ENCODE data around the gene PDS5A.
"Not testable (repeated sequence)": the region's sequence is repeated elsewhere in the genome, so short reads cannot be mapped to it uniquely, and the experiment has no call there.

The PDS5A gene

DNA sequence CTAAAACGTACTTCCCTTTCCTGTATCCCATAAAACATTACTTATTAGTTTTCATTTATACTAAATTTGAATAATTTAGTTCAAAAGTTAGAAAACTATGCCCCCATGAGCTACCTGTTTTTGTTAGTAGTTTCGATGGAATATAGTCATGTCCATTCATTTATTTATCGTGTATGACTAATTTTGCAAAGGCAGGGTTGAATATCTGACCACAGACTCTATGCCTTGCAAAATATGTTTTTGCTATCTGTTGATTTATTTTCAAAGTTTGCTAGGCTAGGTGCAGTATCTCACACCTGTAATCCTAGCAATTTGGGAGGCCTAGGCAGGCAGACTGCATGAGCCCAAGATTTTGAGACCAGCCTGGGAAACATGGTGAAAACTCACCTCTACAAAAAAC lies 78.4 kb downstream of the PDS5A start:
- no peak for DNase-seq

DNA sequence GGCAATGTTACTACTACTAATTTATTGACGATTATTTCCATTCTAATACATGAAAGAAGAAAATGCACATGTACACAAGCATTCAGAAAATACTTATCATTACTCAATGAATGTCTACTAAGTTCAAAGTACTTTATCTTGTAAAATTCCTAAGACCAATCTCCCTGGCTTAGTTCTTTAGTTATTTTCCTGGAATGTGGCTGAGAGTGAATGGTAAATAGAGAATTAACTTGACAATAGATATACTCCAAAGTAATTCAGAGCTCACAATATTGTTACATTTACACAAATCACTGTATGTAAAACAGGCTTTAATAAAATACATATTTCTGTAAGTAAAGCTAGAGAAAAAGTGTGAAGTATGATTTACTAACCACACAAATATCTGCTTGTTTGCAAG lies 79.7 kb downstream of the PDS5A start:
- DNase-seq: no peak

DNA sequence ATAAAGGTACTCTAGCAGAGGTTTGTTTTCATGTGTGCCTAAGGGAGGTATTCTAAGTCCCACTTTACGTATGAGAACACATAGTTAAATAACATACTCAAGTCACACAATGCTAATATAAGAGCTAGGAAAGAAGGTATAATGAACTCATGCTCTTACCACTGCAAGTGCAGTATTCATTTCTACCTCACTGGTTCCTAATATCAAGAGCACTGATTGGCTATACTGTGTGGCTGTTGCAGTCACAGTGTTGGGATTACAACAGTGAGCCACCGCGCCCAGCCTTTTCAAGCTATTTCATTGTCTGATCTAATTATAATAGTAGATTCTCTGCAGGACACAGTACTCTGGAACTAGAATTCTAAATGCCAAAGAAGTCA lies 84.0 kb downstream of the PDS5A start:
- no peak for DNase-seq

DNA sequence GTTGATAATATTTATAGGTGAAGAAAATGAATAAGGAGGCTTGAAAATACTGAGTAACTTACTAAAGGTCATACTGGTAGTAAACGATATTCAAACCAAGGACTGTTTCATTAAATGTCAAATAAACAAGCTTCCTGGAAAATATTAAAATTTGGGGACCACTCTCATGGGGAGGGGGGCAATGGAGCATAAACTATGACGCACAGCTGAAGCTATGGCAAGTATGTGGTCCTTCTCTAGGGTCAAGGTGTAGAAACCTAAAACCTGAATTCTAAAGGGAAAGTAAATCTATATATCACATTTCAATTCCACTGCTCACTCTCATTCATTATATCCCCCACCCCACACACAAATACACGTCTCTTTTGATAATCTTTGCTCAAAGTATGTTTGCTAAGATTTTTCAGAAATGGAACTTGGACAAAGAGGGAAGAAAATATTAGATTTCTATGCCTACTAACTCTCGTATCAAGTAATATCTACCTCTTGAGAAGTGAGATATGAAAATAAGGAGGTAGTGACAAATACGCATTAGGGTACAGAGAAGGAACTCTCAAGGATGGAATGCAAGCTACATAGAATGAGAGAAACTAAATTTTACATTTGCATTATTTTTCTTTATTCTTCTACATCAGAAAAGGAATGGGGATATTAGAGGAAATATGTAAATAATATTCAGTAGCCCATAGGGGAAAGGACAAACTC lies 84.6 kb downstream of the PDS5A start:
- no peak for DNase-seq

DNA sequence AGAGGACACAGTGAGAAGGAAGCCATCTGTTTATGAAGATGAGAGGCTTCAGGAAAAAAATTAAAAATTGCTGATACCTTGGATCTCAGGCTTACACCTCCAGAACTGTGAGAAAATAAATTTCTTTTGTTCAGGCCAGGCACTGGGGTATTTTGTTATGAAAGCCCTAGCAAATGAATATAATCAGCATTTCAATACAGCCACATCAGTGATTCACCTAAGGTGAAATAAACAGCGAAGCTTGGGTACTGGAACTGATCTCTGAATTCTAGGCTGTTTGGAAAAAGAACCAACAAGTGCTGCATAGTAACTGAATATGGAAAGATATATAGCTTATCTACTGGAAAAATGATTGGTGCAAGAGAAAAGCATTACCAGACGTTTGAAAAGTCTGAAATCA lies 88.5 kb downstream of the PDS5A start:
- no peak for DNase-seq

- DNase-seq: no peak
Observed at GRCh38 chr4:39888541-39888940, 89.2 kb downstream of the PDS5A start.

DNA sequence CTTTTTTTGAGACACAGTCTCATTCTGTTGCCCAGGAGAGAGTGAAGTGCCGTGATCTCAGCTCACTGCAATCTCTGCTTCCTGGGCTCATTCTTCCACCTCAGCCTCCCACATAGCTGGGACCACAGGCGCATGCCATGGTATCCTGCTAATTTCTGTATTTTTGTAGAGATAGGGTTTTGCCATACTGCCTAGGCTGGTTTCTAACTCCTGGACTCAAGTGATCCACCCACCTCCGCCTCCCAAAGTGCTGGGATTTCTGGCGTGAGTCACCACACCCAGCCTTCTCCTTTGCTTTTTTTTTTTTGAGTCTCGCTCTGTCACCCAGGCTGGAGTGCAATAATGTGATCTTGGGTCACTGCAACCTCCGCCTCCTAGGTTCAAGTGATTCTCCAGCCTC lies 94.1 kb downstream of the PDS5A start:
- peak; percentile 58 for DNase-seq

DNA sequence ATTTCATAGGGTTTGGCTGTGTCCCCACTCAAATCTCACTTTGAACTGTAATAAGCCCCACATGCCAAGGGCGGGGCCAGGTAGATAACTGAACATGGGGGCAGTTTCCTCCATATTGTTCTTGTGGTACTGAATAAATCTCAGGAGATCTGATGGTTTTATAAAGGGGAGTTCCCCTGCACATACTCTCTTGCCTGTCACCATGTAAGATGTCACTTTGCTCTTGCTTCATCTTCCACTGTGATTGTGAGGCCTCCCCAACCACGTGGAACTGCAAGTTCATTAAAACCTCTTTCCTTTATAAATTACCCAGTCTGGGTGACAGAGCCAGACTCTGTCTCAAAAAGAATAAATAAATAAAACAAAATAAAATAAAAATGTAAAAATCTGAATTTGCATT lies 95.9 kb downstream of the PDS5A start:
- no peak for DNase-seq

- DNase-seq: no peak
Observed at GRCh38 chr4:39877971-39878370, 99.7 kb downstream of the PDS5A start.

DNA sequence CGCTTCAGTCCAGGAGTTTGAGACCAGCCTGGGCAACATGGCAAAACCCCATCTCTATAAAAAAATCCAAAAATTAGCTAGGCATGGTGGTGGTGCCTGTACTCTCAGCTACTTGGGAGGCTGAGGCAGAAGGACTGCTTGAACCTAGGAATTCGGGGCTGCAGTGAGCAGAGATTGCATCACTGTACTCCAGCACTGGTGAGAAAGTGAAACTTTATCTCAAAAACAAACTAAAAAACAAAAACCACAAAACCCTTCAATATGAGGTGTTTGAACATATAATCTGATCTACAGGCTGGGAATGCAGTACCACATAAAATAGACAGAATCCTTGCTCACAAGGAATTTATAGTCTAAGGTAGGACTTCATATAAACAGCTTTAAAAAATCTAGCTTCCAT lies 103.9 kb downstream of the PDS5A start:
- DNase-seq: no peak

- no peak for DNase-seq
Observed at GRCh38 chr4:39865280-39865679, 112.4 kb downstream of the PDS5A start.

DNA sequence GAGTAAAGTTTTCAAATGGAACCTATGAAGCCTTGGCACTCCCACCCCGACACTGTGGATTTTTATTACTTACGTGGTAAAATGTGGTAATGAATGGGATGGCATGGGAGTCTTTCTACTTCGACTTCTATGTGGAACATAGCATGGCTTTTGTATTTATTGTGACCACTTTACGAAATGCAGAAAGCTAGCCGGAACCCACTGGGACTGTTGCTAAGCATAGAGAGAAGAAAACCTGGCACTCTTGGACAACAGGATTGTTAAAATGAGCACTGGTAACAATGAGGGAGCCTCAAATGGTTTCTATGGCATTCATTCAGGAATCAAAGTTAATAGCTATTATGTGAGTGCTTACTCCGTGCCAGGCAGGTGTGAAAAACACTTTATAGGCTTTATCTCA lies 113.3 kb downstream of the PDS5A start:
- no peak for DNase-seq

GRCh38 chr4:39860804-39861203 lies 116.9 kb downstream of the PDS5A start:
- DNase-seq: no peak

- DNase-seq: no peak
Observed at GRCh38 chr4:39855909-39856512, 121.7 kb downstream of the PDS5A start.

GRCh38 chr4:39852636-39853035 lies 125.1 kb downstream of the PDS5A start:
- no peak for DNase-seq

DNA sequence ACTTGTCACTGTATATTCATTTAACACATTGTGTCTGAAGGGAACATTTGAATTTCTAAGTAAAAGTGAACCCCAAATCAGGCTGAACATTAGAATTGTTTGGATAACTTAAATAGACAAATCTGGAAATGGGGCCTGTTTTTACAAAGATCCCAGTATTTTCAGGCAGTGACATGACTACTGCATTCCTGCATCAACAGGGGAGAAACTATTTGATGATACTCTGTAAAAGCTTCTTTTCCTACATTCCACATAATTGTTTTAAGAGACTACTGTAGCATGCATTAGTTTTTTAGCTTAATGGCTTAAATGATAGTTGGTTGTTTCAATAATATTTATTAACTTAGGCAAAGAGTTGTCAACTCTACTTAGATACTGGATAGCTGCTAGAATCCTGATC lies 127.0 kb downstream of the PDS5A start:
- no peak for DNase-seq

GRCh38 chr4:39846705-39847104 lies 131.0 kb downstream of the PDS5A start:
- DNase-seq: no peak

DNA sequence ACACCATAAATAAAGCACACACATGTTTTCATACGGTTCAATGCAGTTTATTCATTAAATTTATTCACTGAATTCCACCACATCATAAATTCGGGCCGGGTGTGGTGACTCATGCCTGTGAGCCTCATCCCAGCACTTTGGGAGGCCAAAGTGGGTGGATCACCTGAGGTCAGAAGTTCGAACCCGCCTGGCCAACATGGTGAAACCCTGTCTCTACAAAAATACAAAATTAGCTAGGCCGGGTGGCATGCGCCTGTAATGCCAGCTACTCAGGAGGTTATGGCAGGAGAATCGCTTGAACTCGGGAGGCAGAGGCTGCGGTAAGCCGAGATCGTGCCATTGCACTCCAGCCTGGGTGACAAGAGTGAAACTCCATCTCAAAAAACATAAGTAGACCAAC lies 131.6 kb downstream of the PDS5A start:
- no peak for DNase-seq

DNA sequence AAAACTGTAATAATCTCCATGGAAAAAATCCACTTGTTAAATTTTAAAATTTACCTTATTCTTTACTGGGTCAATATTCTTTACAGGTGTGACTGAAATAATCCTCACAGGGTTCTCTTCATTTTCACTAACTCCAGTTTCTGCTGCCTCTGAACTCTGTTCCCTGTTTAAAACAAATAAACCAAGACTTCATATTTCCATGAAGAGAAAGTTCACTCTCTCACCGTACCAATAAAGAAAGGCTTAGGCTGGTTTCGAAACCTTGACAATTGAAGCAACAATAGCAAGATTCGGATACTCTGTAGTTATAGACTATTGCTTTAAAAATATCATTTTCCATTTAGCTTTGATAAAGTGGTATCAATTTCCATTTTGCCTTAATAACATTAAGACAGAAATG lies 135.8 kb downstream of the PDS5A start:
- DNase-seq: no peak

DNA sequence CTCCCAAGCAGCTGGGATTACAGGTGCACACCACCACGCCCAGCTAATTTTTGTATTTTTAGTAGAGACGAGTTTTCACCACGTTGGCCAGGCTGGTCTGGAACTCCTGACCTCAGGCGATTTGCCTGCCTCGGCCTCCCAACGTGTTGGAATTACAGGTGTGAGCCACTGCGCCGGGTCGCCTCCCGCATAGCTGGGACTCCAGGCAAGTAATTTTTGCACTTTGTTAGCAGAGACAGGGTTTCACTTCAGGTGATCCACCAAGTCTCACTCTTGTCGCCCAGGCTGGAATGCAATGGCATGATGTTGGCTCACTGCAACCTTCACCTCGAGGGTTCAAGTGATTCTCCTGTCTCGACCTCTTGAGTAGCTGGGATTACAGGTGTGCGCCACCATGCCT lies 137.2 kb downstream of the PDS5A start:
- DNase-seq: not testable (repeated sequence)

- DNase-seq: no peak
Observed at GRCh38 chr4:39840027-39840426, 137.7 kb downstream of the PDS5A start.

GRCh38 chr4:39838431-39838830 lies 139.3 kb downstream of the PDS5A start:
- DNase-seq: not testable (repeated sequence)

- DNase-seq: no peak
Observed at GRCh38 chr4:39834269-39834668, 143.4 kb downstream of the PDS5A start.

DNA sequence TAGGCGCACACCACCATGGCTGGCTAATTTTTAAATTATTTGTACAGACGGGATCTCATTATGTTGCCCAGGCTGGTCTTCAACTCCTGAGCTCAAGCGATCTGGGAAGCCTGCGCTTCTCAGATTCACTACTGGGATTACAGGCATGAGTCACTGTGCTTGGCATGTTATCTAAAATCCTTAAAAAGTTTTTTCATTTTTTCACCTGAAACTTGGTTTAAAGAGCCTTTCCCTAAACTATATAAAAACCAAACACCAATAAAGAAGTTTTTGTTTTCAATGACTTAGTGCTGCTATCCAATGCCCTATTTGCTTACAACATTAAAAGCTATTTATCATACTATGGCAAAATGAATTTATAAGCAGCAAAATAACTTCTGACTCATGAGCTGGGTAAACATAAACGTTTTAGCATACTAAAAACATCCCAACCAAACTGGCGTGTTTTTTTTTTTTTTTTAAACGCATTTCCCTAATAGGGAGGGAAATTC lies 151.9 kb downstream of the PDS5A start:
- DNase-seq: peak; percentile 57

DNA sequence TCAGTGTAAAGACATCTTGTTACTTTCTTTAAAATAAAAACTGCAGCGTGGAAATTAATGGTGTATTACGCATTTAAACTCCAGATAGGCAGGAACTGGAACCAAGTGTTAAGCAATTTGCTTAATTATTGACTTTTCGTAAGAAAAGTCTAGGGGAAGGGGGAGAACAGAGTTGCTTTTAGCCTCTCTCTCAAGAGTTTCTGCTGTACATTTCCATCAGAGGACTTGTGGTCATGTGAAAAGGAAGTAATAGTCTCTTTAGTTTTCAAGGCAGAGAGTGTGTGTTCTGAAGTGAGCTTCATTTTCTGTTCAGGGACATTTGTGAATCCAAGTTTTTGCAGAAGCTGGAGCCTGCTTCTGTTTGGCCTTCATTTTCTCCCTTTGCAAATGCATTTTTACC lies 152.6 kb downstream of the PDS5A start:
- no peak for DNase-seq
